Heart left ventricle (tissue), 16 donors: ENCODE measurements around the gene MGMT. TPM values are rescaled to one million over a fixed set of nuclear protein-coding genes. Genes with fewer than 3 reads are reported as not detected.

ENCODE experiments used
- ATAC-seq, 4 donors: fragments of 200-7000 bp; cut with Tn5 transposase; one replicate each; pipeline ENCODE4 v1.9.1; 2020 to 2022; ENCODE audit warnings: moderate library complexity in 4 of 4, mild to moderate bottlenecking in 3 of 4, moderate number of reproducible peaks in 1 of 4
- DNase-seq, 5 donors: peaks; one replicate each; pipeline ENCODE4 v3.0.0-alpha.2; 2020
- H3K27ac ChIP-seq, 12 donors: fragments of 200-600 bp; sonication (generic) in 4 of 12; one replicate each; pipeline versions ENCODE4 v1.5.0 to v1.8.0; 2016 to 2022; ENCODE audit warnings: mild to moderate bottlenecking in 2 of 12
- H3K27me3 ChIP-seq, 9 donors: fragments of 200-600 bp; sonication (generic) in 2 of 9; one replicate each; pipeline versions ENCODE4 v1.5.1 to v1.8.0; 2016 to 2022; ENCODE audit warnings: mild to moderate bottlenecking in 3 of 9
- H3K36me3 ChIP-seq, 9 donors: fragments of 200-600 bp; sonication (generic) in 2 of 9; one replicate each; pipeline versions ENCODE4 v1.5.0 to v1.8.0; 2018 to 2022; ENCODE audit warnings: mild to moderate bottlenecking in 2 of 9
- H3K4me1 ChIP-seq, 12 donors: fragments of 200-600 bp; sonication (generic) in 4 of 12; one replicate each; pipeline versions ENCODE4 v1.5.0 to v1.8.0; 2016 to 2022; ENCODE audit warnings: mild to moderate bottlenecking in 3 of 12
- H3K4me3 ChIP-seq, 12 donors: fragments of 200-600 bp; sonication (generic) in 4 of 12; one replicate each; pipeline versions ENCODE4 v1.5.0 to v1.8.0; 2017 to 2022; ENCODE audit warnings: mild to moderate bottlenecking in 9 of 12, moderate library complexity in 4 of 12
- H3K9me3 ChIP-seq, 12 donors: fragments of 200-600 bp; sonication (generic) in 4 of 12; one replicate each; pipeline versions ENCODE4 v1.5.0 to v1.8.0; 2016 to 2022; ENCODE audit warnings: mild to moderate bottlenecking in 1 of 12
- CTCF ChIP-seq, 12 donors: fragments of 200-600 bp; sonication (generic) in 4 of 12; IDR thresholded peaks; one replicate each; pipeline versions ENCODE4 v1.5.0 to v1.8.0; 2018 to 2022; ENCODE audit warnings: antibody characterized with exemption in 12 of 12, mild to moderate bottlenecking in 5 of 12
- POLR2A ChIP-seq, 2 donors: fragments of 450-650 bp; IDR thresholded peaks; one replicate each; pipeline ENCODE4 v1.6.1; 2017; ENCODE audit warnings: antibody characterized with exemption in 2 of 2, mild to moderate bottlenecking in 2 of 2, moderate library complexity in 2 of 2
- WGBS, 4 donors: extraction: QIAGEN DNeasy Blood & Tissue Kit in 2 of 4; methylation state at CpG; one replicate each; pipeline versions ENCODE4 v1.1.5 to v1.1.7; 2013 to 2018; 5-methylcytosine and 5-hydroxymethylcytosine counted together
- intact Hi-C, 10 donors: fragments of 100-400 bp; cut with DNase I; formaldehyde crosslinking; loops; one replicate each; pipeline versions ENCODE4 v1.11.1 to v1.14.2; 2022
- polyA plus RNA-seq, 2 donors: library from polyadenylated mRNA; stranded (reverse); fragments of 200-250 nt; gene quantifications; one replicate each; pipeline ENCODE4 v1.2.3, GENCODE V29; 2013
- total RNA-seq, 9 donors: library from RNA; depleted of rRNA in 2 of 9; stranded (reverse); fragments of >200 nt in 2 of 9; fragmentation: NEBNext Ultra II Directional in 3 of 9; extraction: Animal tissue kit (Norgen Biotek cat#: 25700) in 3 of 9; gene quantifications; one replicate each; pipeline versions ENCODE4 v1.1.0 to v1.2.4, GENCODE V29; 2016 to 2023
- donor health status: ischemic (EF 13 %, LVEDD 7.1; RV severe dilation, severe dysfunction).
- donor health status: healthy with polysubstance abuse.
- donor health status: DM: no; HTN: yes; CAD: no.
- donor health status: DM: no; HTN: no; CAD: no.
- donor health status: ischemic (EF 25% LVEDD 6.9; RV normal size, moderate dysfunction).
- donor health status: ischemic (EF 25% LVEDD 5.7; RV mildly dilated, moderate dysfunction).
- donor health status: healthy.
- donor health status: DM: yes; HTN: yes; CAD: no.
- donor health status: ischemic (EF 35%, LVEDD 5.7; RV mildly dilated, moderate dysfunction).
- donor health status: nonischemic (EF 11% LVEDD 7.7; RV severe dilation, severe dysfunction).
- donor health status: DM: yes; HTN: yes; CAD: no.
- donor health status: PGD.
- donor health status: ischemic (EF 29% LVEDD 5.4; RV normal size, mild dysfunction).
- donor health status: nonischemic (EF 23%, LVEDD 6.1; RV moderate dilation, normal function).

MGMT gene
- total and polyA plus RNA-seq, 11 donors = 6.2 to 25.3 (median 11.6) TPM

- ATAC-seq (no peak), DNase-seq (no peak)
- Histone ChIP-seq H3K27ac (no peak overlapping the region), H3K27me3 (no peaks in the 10 kb centered on the region), H3K9me3 (no peaks in the 10 kb centered on the region), H3K4me3 (no peak overlapping the region), H3K36me3 (no peaks in the 10 kb centered on the region), H3K4me1 (no peaks in the 10 kb centered on the region)
- no peak for TF ChIP-seq CTCF (IDR thresholded peaks at IDR 0.05)
- TF ChIP-seq POLR2A (IDR thresholded peaks at IDR 0.05) = no peak
- 94 to 96% (median 95%) methylated on average over 13 of the region's 13 CpGs for WGBS, 4 donors
- intact Hi-C loops = no loop called here
Observed at GRCh38 chr10:129445436-129446182, 21.4 kb upstream of the MGMT start.

- ATAC-seq = no peak
- Histone ChIP-seq H3K4me3 (no peak overlapping the region), H3K9me3 (no peaks in the 10 kb centered on the region), H3K4me1 (no peaks in the 10 kb centered on the region), H3K27me3 (no peaks in the 10 kb centered on the region), H3K36me3 (no peaks in the 10 kb centered on the region), H3K27ac (no peak overlapping the region)
- DNase-seq = no peak
- WGBS, 4 donors = 83 to 86% (median 84%) methylated on average over 4 of the region's 4 CpGs
- no peak for TF ChIP-seq POLR2A (IDR thresholded peaks at IDR 0.05)
- TF ChIP-seq CTCF (IDR thresholded peaks at IDR 0.05) = no peak
- intact Hi-C loops = no loop called here
Observed at GRCh38 chr10:129446183-129446581, 20.9 kb upstream of the MGMT start.

DNA sequence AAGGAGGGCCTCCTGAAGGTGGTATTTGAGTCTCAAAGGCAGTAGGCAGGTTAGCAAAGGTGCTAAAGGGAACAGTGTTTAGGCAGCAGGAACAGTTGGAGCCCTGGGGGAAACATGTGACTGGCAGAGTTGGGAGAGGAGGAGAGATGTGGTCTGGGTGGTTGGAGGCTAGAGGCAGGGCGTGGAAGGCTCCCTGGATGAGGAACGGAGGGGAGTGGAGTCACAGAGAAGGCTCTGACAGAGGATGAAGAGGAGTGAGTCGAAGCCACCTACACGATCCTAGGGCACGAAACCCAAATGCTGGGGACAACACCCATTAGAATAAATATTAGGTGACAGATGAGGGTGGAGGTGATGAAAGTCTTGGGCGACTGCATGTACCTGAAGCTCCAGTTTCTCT, 19.6 kb upstream of the MGMT start:
- peaks cover 0 to 7% (median 0%) of the 10 kb centered on the region in 12 donors for H3K9me3 ChIP-seq
- WGBS, 4 donors = 92 to 96% (median 94%) methylated on average over 6 of the region's 6 CpGs
- no peaks in the 10 kb centered on the region for H3K4me1 ChIP-seq
- H3K27me3 ChIP-seq = no peaks in the 10 kb centered on the region
- TF ChIP-seq POLR2A (IDR thresholded peaks at IDR 0.05) (no peak), CTCF (IDR thresholded peaks at IDR 0.05) (no peak)
- H3K36me3 ChIP-seq = no peaks in the 10 kb centered on the region
- no peak for DNase-seq
- no peak for ATAC-seq
- no peak overlapping the region for H3K27ac ChIP-seq
- intact Hi-C loops = no loop called here
- H3K4me3 ChIP-seq = no peak overlapping the region

GRCh38 chr10:129448086-129448485, 19.0 kb upstream of the MGMT start:
- H3K36me3 ChIP-seq = no peaks in the 10 kb centered on the region
- DNase-seq (no peak), ATAC-seq (no peak)
- no peaks in the 10 kb centered on the region for H3K4me1 ChIP-seq
- intact Hi-C loops = no loop called here
- no peak overlapping the region for H3K27ac ChIP-seq
- 88 to 91% (median 91%) methylated on average over 5 of the region's 5 CpGs for WGBS, 4 donors
- no peak overlapping the region for H3K4me3 ChIP-seq
- peaks cover 0 to 7% (median 0%) of the 10 kb centered on the region in 12 donors for H3K9me3 ChIP-seq
- no peak for TF ChIP-seq POLR2A (IDR thresholded peaks at IDR 0.05)
- TF ChIP-seq CTCF (IDR thresholded peaks at IDR 0.05) = no peak
- H3K27me3 ChIP-seq = no peaks in the 10 kb centered on the region
